Fibroblast of gingiva (primary cell): ENCODE results near the gene ARL6.
"Not testable (repeated sequence)": the region's sequence is repeated elsewhere in the genome, so short reads cannot be mapped to it uniquely, and the experiment has no call there.

Experiments used
- DNase-seq: peaks from one replicate; pipeline ENCODE4 v3.0.0-alpha.2; 2011; ENCODE audit warnings: low read depth

ARL6 gene

DNA sequence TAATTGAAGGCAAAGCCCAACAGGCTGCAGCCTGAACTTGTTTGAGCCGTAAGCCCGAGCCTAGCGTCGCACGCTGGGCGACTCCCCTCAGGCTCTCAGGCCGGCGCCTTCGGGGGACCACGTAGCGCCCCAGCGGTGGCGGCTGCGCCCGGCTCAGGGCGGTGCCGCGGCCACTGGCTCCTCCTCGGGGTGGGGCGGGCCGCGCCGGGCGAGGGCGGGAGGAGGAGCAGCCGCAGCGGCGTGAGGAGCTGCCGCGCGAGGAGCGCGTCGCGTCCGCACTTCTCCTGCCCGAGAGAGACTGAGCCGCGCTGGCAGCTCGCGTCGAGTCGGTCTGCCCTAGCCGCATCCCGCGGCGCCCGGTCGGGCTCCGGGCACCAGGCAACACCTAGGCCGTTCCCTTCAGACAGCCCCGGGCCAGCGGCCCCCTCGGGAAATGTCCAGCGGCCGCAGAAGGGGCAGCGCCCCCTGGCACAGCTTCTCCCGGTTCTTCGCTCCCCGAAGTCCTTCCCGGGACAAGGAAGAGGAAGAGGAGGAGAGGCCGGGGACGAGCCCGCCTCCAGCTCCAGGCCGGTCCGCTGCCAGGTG is 57.3 kb downstream of the ARL6 start, which contains the start of gene CRYBG3:
CRYBG3 (plus strand) TSS at position 238 of the 585 bp plus-strand sequence; CDS start at position 434, 196 bp downstream.
- peak; percentile 80 for DNase-seq

DNA sequence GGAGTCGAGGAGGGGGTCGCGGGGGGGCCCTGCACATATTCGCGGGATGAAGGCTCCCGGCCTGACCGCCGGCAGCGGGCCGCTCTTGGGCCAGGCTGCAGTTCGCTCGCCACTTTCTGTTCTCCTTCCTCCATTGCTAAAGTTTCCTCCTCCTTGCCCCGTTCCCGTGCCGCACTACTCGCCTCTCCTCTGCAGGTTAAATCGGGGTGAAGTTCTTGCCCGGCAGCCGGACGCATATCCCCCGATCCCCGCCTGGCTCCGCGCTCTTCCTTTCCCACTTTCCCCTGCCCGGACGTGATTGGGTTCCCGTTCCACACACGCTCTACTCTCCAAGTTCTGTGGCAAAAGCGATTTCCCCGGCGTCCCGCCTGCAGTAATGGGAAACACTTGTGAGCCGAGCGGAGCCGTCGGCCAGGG is 57.8 kb downstream of the ARL6 start:
- DNase-seq: peak; percentile 61

GRCh38 chr3:97823046-97824004 is 58.8 kb downstream of the ARL6 start:
- peak; percentile 14 for DNase-seq

DNA sequence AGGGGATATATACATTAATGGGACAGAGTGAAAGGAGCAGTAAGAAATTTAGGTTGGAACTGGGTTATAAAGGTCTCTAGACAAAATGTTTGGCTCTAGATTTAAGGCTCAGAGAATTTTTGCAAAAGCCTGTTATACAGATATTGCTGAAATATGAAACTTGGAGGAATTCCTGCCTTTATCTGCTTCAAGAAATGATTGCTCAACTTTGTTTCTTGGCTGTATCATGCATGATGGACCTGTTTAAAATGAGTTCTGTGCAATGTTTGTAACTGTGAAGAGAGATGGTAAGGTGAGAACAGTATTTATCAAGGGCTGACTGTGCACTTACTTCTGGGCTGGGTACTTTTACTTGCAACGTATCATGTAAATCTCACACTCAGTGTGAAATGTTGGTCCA is 60.5 kb downstream of the ARL6 start:
- no peak for DNase-seq

GRCh38 chr3:97827741-97828471 is 63.3 kb downstream of the ARL6 start:
- DNase-seq: peak; percentile 21

- no peak for DNase-seq
Measured at GRCh38 chr3:97829198-97829597, 64.6 kb downstream of the ARL6 start.

DNA sequence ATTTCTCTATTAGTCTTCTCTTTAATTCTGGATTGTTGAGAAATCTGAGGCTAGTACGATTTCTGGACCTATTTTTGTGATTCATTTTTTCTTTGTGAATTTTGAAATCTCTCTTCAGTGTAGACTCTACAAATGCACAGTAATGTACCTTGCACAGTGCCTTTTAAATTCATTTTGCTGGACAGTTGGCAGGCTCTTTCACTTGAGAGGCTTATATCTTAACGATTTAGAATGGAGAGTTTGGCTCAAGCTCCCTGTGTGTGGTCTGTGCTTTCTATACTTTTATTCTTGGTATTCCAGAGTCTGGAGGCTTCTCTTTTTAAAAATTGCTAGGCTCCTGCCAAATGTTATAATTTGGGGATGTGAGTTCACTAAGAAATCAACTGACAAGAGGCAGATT is 66.1 kb downstream of the ARL6 start:
- no peak for DNase-seq

DNA sequence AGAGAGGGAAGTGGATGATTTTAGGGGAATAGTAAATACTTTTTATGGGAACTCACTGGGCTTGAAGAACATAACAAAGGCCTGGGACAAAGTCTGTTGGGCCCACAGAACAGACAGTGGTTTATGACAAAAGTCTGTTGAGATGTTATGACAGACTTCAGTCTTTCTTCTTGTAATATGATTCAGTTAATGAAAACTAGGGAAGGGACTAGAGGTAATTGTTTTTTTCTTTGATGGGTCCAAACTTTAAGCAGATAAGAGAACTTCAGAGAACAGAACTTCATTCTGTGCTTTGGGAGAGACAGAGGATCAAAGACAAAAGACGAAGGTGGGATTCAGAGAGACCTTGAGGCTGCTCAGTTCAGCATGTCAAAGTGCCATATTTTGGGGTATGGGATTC is 66.6 kb downstream of the ARL6 start:
- no peak for DNase-seq

DNA sequence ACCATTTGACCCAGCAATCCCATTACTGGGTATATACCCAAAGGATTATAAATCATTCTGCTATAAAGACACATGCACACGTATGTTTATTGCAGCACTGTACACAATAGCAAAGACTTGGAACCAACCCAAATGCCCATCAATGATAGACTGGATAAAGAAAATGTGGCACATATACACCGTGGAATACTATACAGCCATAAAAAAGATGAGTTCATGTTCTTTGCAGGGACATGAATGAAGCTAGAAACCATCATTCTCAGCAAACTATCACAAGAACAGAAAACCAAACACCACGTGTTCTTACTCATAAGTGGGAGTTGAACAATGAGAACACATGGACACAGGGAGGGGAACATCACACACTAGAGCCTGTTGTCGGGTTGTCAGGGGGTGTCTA is 68.6 kb downstream of the ARL6 start:
- DNase-seq: not testable (repeated sequence)

DNA sequence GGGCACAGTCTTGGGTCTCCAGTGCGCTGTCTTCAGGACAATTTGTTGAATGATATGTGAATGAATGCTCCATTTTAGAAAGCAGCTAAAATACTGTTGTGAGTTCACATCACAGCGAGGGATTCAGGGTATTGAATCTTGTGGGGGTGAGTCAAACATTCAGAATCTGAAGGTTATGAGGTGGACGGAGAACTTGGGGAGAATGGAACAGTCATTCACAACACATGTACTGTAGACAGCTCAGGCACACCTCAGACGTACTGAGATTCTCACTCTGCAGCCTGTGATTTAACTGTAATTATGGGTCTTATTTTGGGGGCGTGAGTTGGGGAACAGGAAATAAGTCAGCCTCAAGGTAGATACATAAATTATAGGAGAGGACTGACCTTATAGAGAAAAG is 71.2 kb downstream of the ARL6 start:
- no peak for DNase-seq

- DNase-seq: no peak
Measured at GRCh38 chr3:97838393-97838792, 73.8 kb downstream of the ARL6 start.

- no peak for DNase-seq
Measured at GRCh38 chr3:97839944-97840343, 75.4 kb downstream of the ARL6 start.

DNA sequence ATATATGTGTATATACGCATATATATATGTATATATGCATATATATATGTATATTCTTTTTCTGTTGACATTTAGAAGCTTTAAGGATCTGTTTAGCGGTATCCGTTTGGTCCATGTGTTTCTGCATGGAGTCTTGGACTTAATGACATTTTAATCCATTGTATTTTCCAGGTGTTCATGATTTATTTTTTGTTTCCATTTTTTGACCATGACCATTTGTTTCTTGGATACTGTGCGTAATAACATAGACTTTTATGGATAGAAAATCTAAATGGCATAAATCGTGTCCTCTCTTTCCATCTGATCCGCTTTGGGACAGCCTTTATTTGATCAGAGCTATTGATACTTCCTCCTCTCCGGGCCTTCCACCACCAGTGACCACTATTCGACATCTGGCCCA is 76.7 kb downstream of the ARL6 start:
- no peak for DNase-seq

- DNase-seq: no peak
Measured at GRCh38 chr3:97841956-97842355, 77.4 kb downstream of the ARL6 start.

GRCh38 chr3:97848779-97849178 is 84.2 kb downstream of the ARL6 start:
- no peak for DNase-seq
